Activated B cell treated with CpG ODN at 0.5 μM for 24 hours (primary cell): ENCODE results near the gene RAPGEF1. TPM values are rescaled to one million over a fixed set of nuclear protein-coding genes. Genes with fewer than 3 reads are reported as not detected.

Experiments
- ATAC-seq: fragments of 200-7000 bp; cut with Tn5 transposase; one replicate; pipeline ENCODE4 v1.10.0; 2021; ENCODE audit warnings: low read depth, mild to moderate bottlenecking, moderate library complexity
- CTCF ChIA-PET: fragments of 350-600 bp; sonication (Branson Sonifier 250); formaldehyde crosslinking; loops from one replicate; lab custom pipeline; 2021; ENCODE audit warnings: antibody characterized with exemption; lab: Charles Lee
- POLR2A ChIA-PET: fragments of 350-600 bp; sonication (Branson Sonifier 250); formaldehyde crosslinking; loops from one replicate; lab custom pipeline; 2021; ENCODE audit warnings: antibody characterized with exemption; lab: Charles Lee
- DNase-seq: peaks from one replicate; pipeline ENCODE4 v3.0.0; 2022
- H3K27ac Mint-ChIP-seq: one replicate; pipeline ENCODE4 v1.8.0; 2020; ENCODE audit warnings: mixed read lengths
- H3K27me3 Mint-ChIP-seq: one replicate; pipeline ENCODE4 v1.8.0; 2021; ENCODE audit warnings: mixed read lengths
- H3K36me3 Mint-ChIP-seq: one replicate; pipeline ENCODE4 v1.8.0; 2021; ENCODE audit warnings: low read depth, mixed read lengths
- H3K4me1 Mint-ChIP-seq: one replicate; pipeline ENCODE4 v1.8.0; 2021; ENCODE audit warnings: mixed read lengths
- H3K4me3 Mint-ChIP-seq: one replicate; pipeline ENCODE4 v1.8.0; 2020; ENCODE audit warnings: mild to moderate bottlenecking, mixed read lengths
- H3K9me3 Mint-ChIP-seq: one replicate; pipeline ENCODE4 v1.8.0; 2020; ENCODE audit warnings: mixed read lengths
- intact Hi-C: fragments of 100-400 bp; cut with micrococcal nuclease; formaldehyde crosslinking; loops from one replicate; pipeline ENCODE4 v1.15.1; 2024
- total RNA-seq: library from RNA; stranded (reverse); gene quantifications from 2 replicates; pipeline ENCODE4 v1.2.3, GENCODE V29; 2022
- TF ChIP-seq, protein P1 (sequence below): fragments of 200-600 bp; IDR thresholded peaks from one replicate; pipeline ENCODE4 v1.8.0; 2022; ENCODE audit warnings: antibody characterized with exemption, mild to moderate bottlenecking

Gene RAPGEF1
- total RNA-seq, 1 donor from 2014 or later = 318 TPM

- no peak for ATAC-seq
- Mint-ChIP-seq H3K9me3 (no peaks in the 10 kb centered on the region), H3K4me3 (peak overlapping the region; percentile 78), H3K27me3 (no peaks in the 10 kb centered on the region), H3K4me1 (peaks cover 99% of the 10 kb centered on the region), H3K36me3 (peaks cover 34% of the 10 kb centered on the region), H3K27ac (peak overlapping the region; percentile 93)
- TF ChIP-seq, protein P1, sequence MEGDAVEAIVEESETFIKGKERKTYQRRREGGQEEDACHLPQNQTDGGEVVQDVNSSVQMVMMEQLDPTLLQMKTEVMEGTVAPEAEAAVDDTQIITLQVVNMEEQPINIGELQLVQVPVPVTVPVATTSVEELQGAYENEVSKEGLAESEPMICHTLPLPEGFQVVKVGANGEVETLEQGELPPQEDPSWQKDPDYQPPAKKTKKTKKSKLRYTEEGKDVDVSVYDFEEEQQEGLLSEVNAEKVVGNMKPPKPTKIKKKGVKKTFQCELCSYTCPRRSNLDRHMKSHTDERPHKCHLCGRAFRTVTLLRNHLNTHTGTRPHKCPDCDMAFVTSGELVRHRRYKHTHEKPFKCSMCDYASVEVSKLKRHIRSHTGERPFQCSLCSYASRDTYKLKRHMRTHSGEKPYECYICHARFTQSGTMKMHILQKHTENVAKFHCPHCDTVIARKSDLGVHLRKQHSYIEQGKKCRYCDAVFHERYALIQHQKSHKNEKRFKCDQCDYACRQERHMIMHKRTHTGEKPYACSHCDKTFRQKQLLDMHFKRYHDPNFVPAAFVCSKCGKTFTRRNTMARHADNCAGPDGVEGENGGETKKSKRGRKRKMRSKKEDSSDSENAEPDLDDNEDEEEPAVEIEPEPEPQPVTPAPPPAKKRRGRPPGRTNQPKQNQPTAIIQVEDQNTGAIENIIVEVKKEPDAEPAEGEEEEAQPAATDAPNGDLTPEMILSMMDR = no peak
- CTCF ChIA-PET = interaction anchor here (0.6 to 1.9 kb wide), 3 partner anchors 8 to 71 kb away, joined by 3 to 7 read pairs (median 3); no protein-coding TSS in a partner anchor
- no peak for DNase-seq
- intact Hi-C loops = loop anchor here (2.0 kb wide), 2 partner anchors 39 to 59 kb away; no protein-coding TSS in a partner anchor
- POLR2A ChIA-PET = interaction anchor here (0.6 to 19.5 kb wide), 7 partner anchors 8 to 136 kb away, joined by 4 to 683 read pairs (median 22); partner anchors contain the start of gene RAPGEF1
Observed at GRCh38 chr9:131669269-131670157, 70.4 kb downstream of the RAPGEF1 start.

DNA sequence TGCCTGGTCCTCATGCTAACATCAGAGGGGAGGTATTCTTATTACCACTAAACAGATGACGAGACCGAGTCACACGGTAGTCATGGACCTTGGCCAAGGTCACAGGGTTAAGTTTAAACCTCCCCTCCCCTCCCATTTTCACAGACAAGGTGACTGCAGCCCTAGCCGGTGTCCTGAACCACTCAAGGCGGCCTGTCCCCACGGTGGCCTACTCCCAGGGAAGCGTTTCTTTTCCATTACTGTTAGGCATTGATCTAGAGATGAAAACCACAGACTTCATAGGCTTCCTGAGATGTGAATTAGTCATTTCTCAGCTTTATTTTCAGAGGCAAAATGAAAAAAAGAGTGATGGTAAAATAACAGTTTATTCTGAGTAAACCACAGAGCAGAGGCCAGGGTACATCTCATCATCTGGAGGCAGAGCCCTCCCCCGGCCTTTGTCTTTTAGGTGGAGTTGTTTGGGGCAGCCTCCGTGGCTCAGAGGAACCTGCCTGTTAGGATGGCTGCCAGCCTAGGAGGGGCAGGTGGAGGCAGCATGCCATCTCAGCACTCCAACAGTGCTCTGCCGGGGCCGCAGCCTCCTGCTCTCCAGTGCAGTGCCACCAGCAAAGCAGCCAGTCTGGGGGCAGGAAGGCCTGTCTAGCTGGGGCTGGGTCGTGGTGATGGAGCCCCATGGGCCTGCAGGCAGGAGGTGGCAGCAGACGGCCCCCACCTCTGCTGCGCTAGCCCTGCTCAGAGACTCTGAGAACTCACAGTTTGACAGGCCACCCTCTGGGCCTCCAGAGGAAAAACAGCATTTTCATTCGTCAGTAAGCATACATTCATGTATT is 71.2 kb downstream of the RAPGEF1 start:
- H3K36me3 Mint-ChIP-seq = peaks cover 42% of the 10 kb centered on the region
- intact Hi-C loops = loop anchor here (1.0 to 2.0 kb wide), 4 partner anchors 10 to 60 kb away; no protein-coding TSS in a partner anchor
- H3K9me3 Mint-ChIP-seq = no peaks in the 10 kb centered on the region
- CTCF ChIA-PET = interaction anchor here (1.0 to 1.9 kb wide), 4 partner anchors 9 to 72 kb away, joined by 3 to 7 read pairs (median 4); no protein-coding TSS in a partner anchor
- POLR2A ChIA-PET = interaction anchor here (0.6 to 19.5 kb wide), 10 partner anchors 8 to 625 kb away, joined by 3 to 683 read pairs (median 9); partner anchors contain the start of gene RAPGEF1
- TF ChIP-seq, protein P1 = no peak
- H3K27me3 Mint-ChIP-seq = no peaks in the 10 kb centered on the region
- H3K4me1 Mint-ChIP-seq = peaks cover 99% of the 10 kb centered on the region
- H3K27ac Mint-ChIP-seq = peak overlapping the region; percentile 93
- ATAC-seq (peak; percentile 61), DNase-seq (no peak)
- peak overlapping the region; percentile 78 for H3K4me3 Mint-ChIP-seq

- peak overlapping the region; percentile 84 for H3K4me3 Mint-ChIP-seq
- H3K36me3 Mint-ChIP-seq = peaks cover 44% of the 10 kb centered on the region
- no peaks in the 10 kb centered on the region for H3K27me3 Mint-ChIP-seq
- ChIA-PET CTCF (interaction anchor here (1.0 to 1.9 kb wide), 5 partner anchors 9 to 71 kb away, joined by 3 to 7 read pairs (median 4); no protein-coding TSS in a partner anchor), POLR2A (interaction anchor here (0.6 to 19.5 kb wide), 9 partner anchors 9 to 625 kb away, joined by 3 to 683 read pairs (median 11); partner anchors contain the start of gene RAPGEF1)
- no peaks in the 10 kb centered on the region for H3K9me3 Mint-ChIP-seq
- intact Hi-C loops = loop anchor here (1.0 to 2.0 kb wide), 4 partner anchors 10 to 61 kb away; no protein-coding TSS in a partner anchor
- DNase-seq (no peak), ATAC-seq (peak; percentile 11)
- H3K27ac Mint-ChIP-seq = peak overlapping the region; percentile 93
- H3K4me1 Mint-ChIP-seq = peaks cover 99% of the 10 kb centered on the region
- TF ChIP-seq, protein P1 = no peak
Observed at GRCh38 chr9:131668057-131668438, 71.8 kb downstream of the RAPGEF1 start.

DNA sequence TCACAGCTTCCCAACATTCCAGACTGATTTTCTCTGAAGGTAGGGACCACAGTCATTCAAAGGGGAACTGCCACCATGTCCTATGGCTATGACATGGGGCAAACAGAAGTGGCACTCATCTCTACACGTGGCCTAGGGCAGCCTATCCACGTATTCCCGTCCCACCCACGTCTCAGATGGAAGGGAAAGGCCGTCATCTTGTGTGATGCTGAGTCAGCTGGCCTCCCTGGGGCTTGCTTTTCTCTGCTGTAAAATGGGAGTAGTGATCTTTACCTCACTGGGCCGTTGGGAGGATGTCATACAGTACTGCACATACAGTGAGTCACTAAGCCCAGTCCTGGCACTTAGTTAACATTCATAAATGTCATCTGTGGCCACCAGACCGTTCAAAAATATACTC is 72.3 kb downstream of the RAPGEF1 start:
- Mint-ChIP-seq H3K4me3 (peak overlapping the region; percentile 84), H3K9me3 (no peaks in the 10 kb centered on the region), H3K36me3 (peaks cover 45% of the 10 kb centered on the region), H3K27ac (peak overlapping the region; percentile 93), H3K27me3 (no peaks in the 10 kb centered on the region), H3K4me1 (peaks cover 99% of the 10 kb centered on the region)
- ChIA-PET CTCF (interaction anchor here (1.0 to 1.9 kb wide), 5 partner anchors 8 to 71 kb away, joined by 3 to 7 read pairs (median 4); no protein-coding TSS in a partner anchor), POLR2A (interaction anchor here (0.6 to 19.5 kb wide), 9 partner anchors 10 to 624 kb away, joined by 3 to 683 read pairs (median 11); partner anchors contain the start of gene RAPGEF1)
- peak; percentile 63 for ATAC-seq
- intact Hi-C loops = no loop called here
- no peak for DNase-seq
- TF ChIP-seq, protein P1 = no peak
